ENCODE data around the gene CLTCL1. TPM values are rescaled to one million over a fixed set of nuclear protein-coding genes. Genes with fewer than 3 reads are reported as not detected.

The CLTCL1 gene
- polyA plus RNA-seq, 1 donor (not counting 4 experiments of a cell fraction or from before 2014, with no cell fraction given) = 12.4 TPM

DNA sequence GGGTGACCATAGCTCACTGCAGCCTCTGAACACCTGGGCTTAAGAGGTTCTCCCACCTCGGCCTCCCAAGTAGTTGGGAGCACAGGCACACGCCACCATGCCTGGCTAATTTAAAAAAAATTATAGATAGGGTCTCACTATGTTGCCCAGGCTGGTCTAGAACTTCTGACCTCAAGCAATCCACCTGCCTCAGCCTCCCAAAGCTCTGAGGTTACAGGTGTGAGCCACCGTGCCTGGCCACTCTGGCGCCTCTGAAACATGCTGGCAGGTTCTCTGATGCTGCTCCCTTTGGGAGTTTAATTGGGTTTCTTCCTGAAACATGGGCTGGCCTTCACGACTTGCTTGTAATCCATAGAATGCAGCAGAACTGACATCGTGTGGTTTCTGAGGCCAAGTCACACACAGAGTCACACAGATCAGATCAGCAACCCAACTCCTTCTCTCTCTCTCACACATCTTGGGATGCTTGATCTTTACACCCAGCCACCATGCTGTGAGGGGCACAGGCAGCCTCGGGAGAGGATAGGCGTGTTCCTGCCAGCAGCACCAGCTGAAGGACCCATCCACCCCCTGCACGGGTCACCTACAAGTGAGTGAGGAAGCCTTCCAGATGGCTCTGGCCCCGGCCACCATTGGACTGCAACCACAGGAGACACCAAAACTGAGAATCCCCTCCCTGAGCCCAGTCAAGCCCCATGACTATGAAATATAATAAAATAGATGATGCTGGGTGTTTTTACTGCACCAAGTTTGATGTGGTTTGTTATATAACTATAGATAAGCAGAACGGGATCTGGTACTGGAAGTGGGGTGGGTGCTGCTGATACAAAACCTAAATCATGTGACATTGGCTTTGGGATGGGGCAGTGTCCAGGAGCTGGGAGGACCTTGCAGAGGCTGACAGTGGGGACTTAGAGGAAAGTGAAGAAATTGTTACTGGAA lies 138.3 kb downstream of the CLTCL1 start:
- Histone ChIP-seq H3K9ac (ENCODE audit: control insufficient read depth, extremely low read depth, insufficient read depth, low read length) (no peak overlapping the region), H3K4me3 (ENCODE audit: control insufficient read depth in 2 of 3, extremely low read depth in 1 of 3, insufficient read depth in 2 of 3, low read depth in 1 of 3, low read length in 3 of 3) (no peak overlapping the region), H3K27ac (ENCODE audit: control insufficient read depth, insufficient read depth, low read length) (no peak overlapping the region), H4K20me1 (ENCODE audit: control insufficient read depth, extremely low read depth, insufficient read depth, low read length) (no peaks in the 10 kb centered on the region), H3K9me3 (ENCODE audit: control insufficient read depth, low read depth, low read length) (no peaks in the 10 kb centered on the region), H2AFZ (ENCODE audit: control insufficient read depth, low read length) (no peak overlapping the region), H3K27me3 (ENCODE audit: control insufficient read depth, extremely low read depth, insufficient read depth, low read length) (peaks cover 45% of the 10 kb centered on the region), H3K79me2 (ENCODE audit: control insufficient read depth, insufficient read depth, low read length) (no peaks in the 10 kb centered on the region), H3K36me3 (ENCODE audit: control insufficient read depth in 2 of 2, extremely low read depth in 1 of 2, insufficient read depth in 2 of 2, low read length in 2 of 2) (no peaks in the 10 kb centered on the region), H3K4me1 (ENCODE audit: control insufficient read depth, extremely low read depth, insufficient read depth, low read length) (no peaks in the 10 kb centered on the region), H3K9me1 (ENCODE audit: control insufficient read depth, extremely low read depth, insufficient read depth, low read length) (no peaks in the 10 kb centered on the region), H3K4me2 (ENCODE audit: control insufficient read depth, extremely low read depth, insufficient read depth, low read depth, low read length) (no peak overlapping the region)
- FAIRE-seq (no peak), DNase-seq (ENCODE audit: low read depth, low spot score) (no peak)
- dilution Hi-C loops (cut with MboI; ENCODE audit: extremely low pct_ligation_motif_present, low sequenced_read_pairs) = no loop called here
- TF ChIP-seq EZH2 (IDR thresholded peaks at IDR 0.05; ENCODE audit: low read length) = no peak
- TF ChIP-seq, protein P1, sequence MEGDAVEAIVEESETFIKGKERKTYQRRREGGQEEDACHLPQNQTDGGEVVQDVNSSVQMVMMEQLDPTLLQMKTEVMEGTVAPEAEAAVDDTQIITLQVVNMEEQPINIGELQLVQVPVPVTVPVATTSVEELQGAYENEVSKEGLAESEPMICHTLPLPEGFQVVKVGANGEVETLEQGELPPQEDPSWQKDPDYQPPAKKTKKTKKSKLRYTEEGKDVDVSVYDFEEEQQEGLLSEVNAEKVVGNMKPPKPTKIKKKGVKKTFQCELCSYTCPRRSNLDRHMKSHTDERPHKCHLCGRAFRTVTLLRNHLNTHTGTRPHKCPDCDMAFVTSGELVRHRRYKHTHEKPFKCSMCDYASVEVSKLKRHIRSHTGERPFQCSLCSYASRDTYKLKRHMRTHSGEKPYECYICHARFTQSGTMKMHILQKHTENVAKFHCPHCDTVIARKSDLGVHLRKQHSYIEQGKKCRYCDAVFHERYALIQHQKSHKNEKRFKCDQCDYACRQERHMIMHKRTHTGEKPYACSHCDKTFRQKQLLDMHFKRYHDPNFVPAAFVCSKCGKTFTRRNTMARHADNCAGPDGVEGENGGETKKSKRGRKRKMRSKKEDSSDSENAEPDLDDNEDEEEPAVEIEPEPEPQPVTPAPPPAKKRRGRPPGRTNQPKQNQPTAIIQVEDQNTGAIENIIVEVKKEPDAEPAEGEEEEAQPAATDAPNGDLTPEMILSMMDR (optimal IDR thresholded peaks at IDR 0.05 in 1 of 3, IDR thresholded peaks at IDR 0.05 in 1 of 3, conservative IDR thresholded peaks at IDR 0.05 in 1 of 3; ENCODE audit: extremely low read depth in 1 of 3, insufficient read depth in 2 of 3, low read length in 3 of 3) = no peak

DNA sequence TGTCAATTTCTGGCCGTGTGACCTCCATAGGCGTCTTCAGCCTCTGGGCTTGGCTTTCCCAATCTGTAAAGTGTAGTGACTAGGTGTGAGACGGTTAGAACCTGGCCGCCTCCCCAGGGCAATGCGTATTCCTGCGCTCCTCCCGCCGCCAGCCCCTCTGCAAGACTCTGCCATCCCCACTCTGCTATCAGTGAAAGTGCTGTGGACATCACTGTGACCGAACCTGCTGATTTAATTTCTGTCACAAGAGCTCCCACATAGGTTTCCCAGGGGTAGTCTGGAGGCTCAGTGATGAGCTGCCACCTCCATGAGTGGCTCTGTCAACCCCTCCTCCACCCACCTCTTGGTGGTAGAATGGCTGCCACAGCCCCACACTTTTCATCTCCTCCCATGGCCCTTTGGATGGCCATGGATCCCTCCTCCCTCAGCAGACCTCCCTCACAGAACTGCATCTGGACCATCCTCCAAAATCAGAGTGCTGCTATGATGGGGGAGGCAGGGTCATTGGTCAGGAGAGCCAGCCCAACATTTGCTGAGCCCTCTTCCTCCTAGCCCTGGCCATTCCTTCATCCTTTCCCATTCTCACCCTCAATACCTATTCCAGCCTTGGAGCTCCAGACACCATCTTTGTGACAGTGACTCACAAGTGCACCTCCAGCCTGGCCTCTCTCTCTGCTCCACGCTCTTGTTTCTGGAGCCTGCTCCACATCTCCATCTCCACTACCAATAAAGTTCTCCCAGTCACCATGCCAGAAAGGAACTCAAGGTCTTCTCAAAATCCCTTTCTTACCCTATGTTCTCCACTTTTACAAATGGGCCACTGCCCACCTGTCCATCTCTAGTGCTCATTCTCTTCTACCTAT lies 140.0 kb downstream of the CLTCL1 start:
- no peak overlapping the region for H3K9ac ChIP-seq (ENCODE audit: control insufficient read depth, extremely low read depth, insufficient read depth, low read length)
- dilution Hi-C loops (cut with MboI; ENCODE audit: extremely low pct_ligation_motif_present, low sequenced_read_pairs) = no loop called here
- H3K4me1 ChIP-seq (ENCODE audit: control insufficient read depth, extremely low read depth, insufficient read depth, low read length) = no peaks in the 10 kb centered on the region
- no peak overlapping the region for H3K4me2 ChIP-seq (ENCODE audit: control insufficient read depth, extremely low read depth, insufficient read depth, low read depth, low read length)
- TF ChIP-seq EZH2 (IDR thresholded peaks at IDR 0.05; ENCODE audit: low read length) = no peak
- TF ChIP-seq, protein P1 (optimal IDR thresholded peaks at IDR 0.05 in 1 of 3, IDR thresholded peaks at IDR 0.05 in 1 of 3, conservative IDR thresholded peaks at IDR 0.05 in 1 of 3; ENCODE audit: extremely low read depth in 1 of 3, insufficient read depth in 2 of 3, low read length in 3 of 3) = no peak
- DNase-seq (ENCODE audit: low read depth, low spot score) (no peak), FAIRE-seq (no peak)
- H3K9me3 ChIP-seq (ENCODE audit: control insufficient read depth, low read depth, low read length) = no peaks in the 10 kb centered on the region
- H2AFZ ChIP-seq (ENCODE audit: control insufficient read depth, low read length) = no peak overlapping the region
- H3K36me3 ChIP-seq (ENCODE audit: control insufficient read depth in 2 of 2, extremely low read depth in 1 of 2, insufficient read depth in 2 of 2, low read length in 2 of 2) = no peaks in the 10 kb centered on the region
- no peak overlapping the region for H3K27ac ChIP-seq (ENCODE audit: control insufficient read depth, insufficient read depth, low read length)
- H3K9me1 ChIP-seq (ENCODE audit: control insufficient read depth, extremely low read depth, insufficient read depth, low read length) = no peaks in the 10 kb centered on the region
- no peaks in the 10 kb centered on the region for H3K79me2 ChIP-seq (ENCODE audit: control insufficient read depth, insufficient read depth, low read length)
- no peak overlapping the region for H3K4me3 ChIP-seq (ENCODE audit: control insufficient read depth in 2 of 3, extremely low read depth in 1 of 3, insufficient read depth in 2 of 3, low read depth in 1 of 3, low read length in 3 of 3)
- H3K27me3 ChIP-seq (ENCODE audit: control insufficient read depth, extremely low read depth, insufficient read depth, low read length) = peaks cover 53% of the 10 kb centered on the region
- H4K20me1 ChIP-seq (ENCODE audit: control insufficient read depth, extremely low read depth, insufficient read depth, low read length) = no peaks in the 10 kb centered on the region
